SH-SY5Y (cell line): ENCODE results near the gene ACER2.

Source experiments
- GATA2 ChIP-seq: IDR thresholded peaks from 2 replicates; pipeline ENCODE4 v1.6.1; 2011; ENCODE audit warnings: mild to moderate bottlenecking, low read depth, low read length
- GATA3 ChIP-seq: IDR thresholded peaks from 2 replicates; pipeline ENCODE4 v1.6.1; 2011; ENCODE audit warnings: low read depth, mild to moderate bottlenecking, low read length, moderate library complexity

GRCh38 chr9:19480345-19480744 lies 71.5 kb downstream of the ACER2 start:
- no peak for TF ChIP-seq GATA3
- no peak for TF ChIP-seq GATA2
